Activated T-helper 1 cell treated with anti-CD3 and anti-CD28 coated beads, Interleukin-2, amount 50 U/mL, for 16 hours (primary cell): ENCODE measurements around the gene ZNF891.

Experiments used
- DNase-seq, 2 donors: peaks; one replicate each; pipeline ENCODE4 v3.0.0-alpha.2; 2020; ENCODE audit warnings: low read depth in 1 of 2, low spot score in 1 of 2

The ZNF891 gene

GRCh38 chr12:133130038-133130807 lies at the start of gene ZNF891, which contains the start of gene ZNF10:
ZNF891 (minus strand) TSS chr12:133130274; CDS start chr12:133121918, 8,356 bp downstream.
ZNF10 (plus strand) TSS chr12:133130627; CDS start chr12:133144493, 13,866 bp downstream.
- DNase-seq: peak; percentile 93 to 96

GRCh38 chr12:133174901-133175300 lies 44.8 kb upstream of the ZNF891 start:
- no peak for DNase-seq

GRCh38 chr12:133172491-133172890 lies 42.4 kb upstream of the ZNF891 start:
- no peak for DNase-seq

- no peak for DNase-seq
These were observed 35.7 kb upstream of the ZNF891 start for GRCh38 chr12:133165776-133166175.

GRCh38 chr12:133156125-133156690 lies 26.1 kb upstream of the ZNF891 start:
- DNase-seq: no peak

GRCh38 chr12:133145981-133146380 lies 15.9 kb upstream of the ZNF891 start:
- DNase-seq: no peak

GRCh38 chr12:133135747-133136146 lies 5.7 kb upstream of the ZNF891 start:
- no peak for DNase-seq

- no peak for DNase-seq
These were observed 694 bp upstream of the ZNF891 start for GRCh38 chr12:133130808-133131128.

- DNase-seq: no peak
These were observed 571 bp downstream of the ZNF891 start for GRCh38 chr12:133129368-133130037.

- no peak for DNase-seq
These were observed 5.4 kb downstream of the ZNF891 start for GRCh38 chr12:133124674-133125073.

- no peak for DNase-seq
These were observed 9.5 kb downstream of the ZNF891 start for GRCh38 chr12:133120385-133121191.

- DNase-seq: no peak
These were observed 21.9 kb downstream of the ZNF891 start for GRCh38 chr12:133108150-133108549.

- DNase-seq: no peak
These were observed 23.0 kb downstream of the ZNF891 start for GRCh38 chr12:133107121-133107520.

- no peak for DNase-seq
These were observed 23.8 kb downstream of the ZNF891 start for GRCh38 chr12:133106253-133106652.

GRCh38 chr12:133105620-133106019 lies 24.5 kb downstream of the ZNF891 start:
- no peak for DNase-seq

GRCh38 chr12:133083345-133083744 lies 46.7 kb downstream of the ZNF891 start:
- no peak for DNase-seq

GRCh38 chr12:133081159-133081780 lies 48.8 kb downstream of the ZNF891 start:
- no peak for DNase-seq

- DNase-seq: peak; percentile 84 to 89
These were observed 49.5 kb downstream of the ZNF891 start, which contains the start of gene ZNF140 for GRCh38 chr12:133080368-133081158. ZNF140 (plus strand) TSS chr12:133080923; CDS start chr12:133081321, 398 bp downstream.

GRCh38 chr12:133080026-133080367 lies 50.1 kb downstream of the ZNF891 start:
- peak; percentile 90 to 92 for DNase-seq

- DNase-seq: no peak
These were observed 56.2 kb downstream of the ZNF891 start for GRCh38 chr12:133073836-133074235.
